Stimulated activated CD4-positive, alpha-beta T cell treated with anti-CD3 and anti-CD28 coated beads, TNF-alpha, amount 100 ng/mL, for 4 hours (primary cell): Measurements from ENCODE around the gene MAP2K2.
A peak's percentile ranks its signal among the peaks of the same experiment; 100 is the strongest.
"Not testable (repeated sequence)": the region's sequence is repeated elsewhere in the genome, so short reads cannot be mapped to it uniquely, and the experiment has no call there.

Experiments used
- DNase-seq, 3 experiments: peaks; one replicate each; pipeline ENCODE4 v3.0.0-alpha.2; 2020; ENCODE audit warnings: low read depth in 3 of 3

MAP2K2 gene

GRCh38 chr19:4130744-4131438 lies 7.0 kb upstream of the MAP2K2 start:
- DNase-seq: no peak

- not testable (repeated sequence) for DNase-seq
These were observed 5.1 kb upstream of the MAP2K2 start for GRCh38 chr19:4129050-4129449.

- DNase-seq: not testable (repeated sequence)
These were observed 3.4 kb upstream of the MAP2K2 start for GRCh38 chr19:4127322-4127721.

GRCh38 chr19:4124638-4125037 lies 716 bp upstream of the MAP2K2 start:
- DNase-seq: no peak

GRCh38 chr19:4122480-4122879 lies 1.4 kb downstream of the MAP2K2 start:
- no peak for DNase-seq

GRCh38 chr19:4121815-4122214 lies 2.1 kb downstream of the MAP2K2 start:
- no peak for DNase-seq

GRCh38 chr19:4121273-4121612 lies 2.7 kb downstream of the MAP2K2 start:
- DNase-seq: no peak

GRCh38 chr19:4120559-4121272 lies 3.2 kb downstream of the MAP2K2 start:
- DNase-seq: no peak

- DNase-seq: no peak
These were observed 4.2 kb downstream of the MAP2K2 start for GRCh38 chr19:4119763-4120162.

- no peak for DNase-seq
These were observed 8.0 kb downstream of the MAP2K2 start for GRCh38 chr19:4115818-4116385.

- peak in 1 of 3 experiments; percentile 23 for DNase-seq
These were observed 8.7 kb downstream of the MAP2K2 start for GRCh38 chr19:4115050-4115817.

- no peak for DNase-seq
These were observed 9.7 kb downstream of the MAP2K2 start for GRCh38 chr19:4114181-4114580.

GRCh38 chr19:4113398-4114088 lies 10.4 kb downstream of the MAP2K2 start:
- DNase-seq: no peak

- no peak for DNase-seq
These were observed 11.6 kb downstream of the MAP2K2 start for GRCh38 chr19:4112367-4112766.

GRCh38 chr19:4109626-4109945 lies 14.3 kb downstream of the MAP2K2 start:
- DNase-seq: no peak

GRCh38 chr19:4108767-4109625 lies 14.9 kb downstream of the MAP2K2 start:
- peak in 2 of 3 experiments; percentile 37 to 38 for DNase-seq

GRCh38 chr19:4103080-4103433 lies 20.9 kb downstream of the MAP2K2 start:
- no peak for DNase-seq

- no peak for DNase-seq
These were observed 21.4 kb downstream of the MAP2K2 start for GRCh38 chr19:4102339-4103079.

- no peak for DNase-seq
These were observed 22.5 kb downstream of the MAP2K2 start for GRCh38 chr19:4101496-4101770.

GRCh38 chr19:4100647-4101495 lies 23.1 kb downstream of the MAP2K2 start:
- DNase-seq: no peak
